SU-DHL-6 (cell line): ENCODE data around the gene IGSF3.

Experiments
- EZH2phosphoT487 ChIP-seq: fragments of 200-600 bp; sonication (generic), shearing (Covaris generic); conservative IDR thresholded peaks from 2 replicates; pipeline ENCODE4 v1.6.1; 2018; ENCODE audit warnings: mild to moderate bottlenecking, antibody characterized with exemption, low read length, moderate library complexity, mixed read lengths
- TF ChIP-seq, protein P1 (sequence below): fragments of 200-600 bp; sonication (generic); IDR thresholded peaks from one replicate; pipeline ENCODE4 v1.5.1; 2017; ENCODE audit warnings: antibody characterized with exemption, mild to moderate bottlenecking, low read length, moderate library complexity; ENCODE audit not compliant: insufficient read depth, poor library complexity, severe bottlenecking

DNA sequence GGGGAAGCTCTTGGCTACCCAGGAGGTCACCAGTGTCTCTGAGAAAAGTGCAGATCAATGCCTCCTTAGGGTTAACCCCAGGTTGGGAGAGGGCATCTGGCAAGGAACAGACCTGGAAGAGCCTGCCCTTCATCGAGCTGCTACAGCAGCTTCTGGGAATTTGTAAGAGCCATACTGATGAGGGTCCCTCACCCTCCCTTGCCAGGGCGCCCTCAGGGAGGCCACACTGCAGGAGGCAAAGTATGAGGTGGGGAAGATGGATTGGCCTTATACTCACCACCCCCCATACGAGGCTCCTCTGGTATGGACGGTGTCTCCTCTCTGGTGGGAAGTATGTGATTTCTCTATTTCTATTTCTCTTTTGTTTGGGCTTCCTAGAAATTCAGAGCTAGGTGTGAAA, 13.2 kb downstream of the IGSF3 start:
- TF ChIP-seq, protein P1, sequence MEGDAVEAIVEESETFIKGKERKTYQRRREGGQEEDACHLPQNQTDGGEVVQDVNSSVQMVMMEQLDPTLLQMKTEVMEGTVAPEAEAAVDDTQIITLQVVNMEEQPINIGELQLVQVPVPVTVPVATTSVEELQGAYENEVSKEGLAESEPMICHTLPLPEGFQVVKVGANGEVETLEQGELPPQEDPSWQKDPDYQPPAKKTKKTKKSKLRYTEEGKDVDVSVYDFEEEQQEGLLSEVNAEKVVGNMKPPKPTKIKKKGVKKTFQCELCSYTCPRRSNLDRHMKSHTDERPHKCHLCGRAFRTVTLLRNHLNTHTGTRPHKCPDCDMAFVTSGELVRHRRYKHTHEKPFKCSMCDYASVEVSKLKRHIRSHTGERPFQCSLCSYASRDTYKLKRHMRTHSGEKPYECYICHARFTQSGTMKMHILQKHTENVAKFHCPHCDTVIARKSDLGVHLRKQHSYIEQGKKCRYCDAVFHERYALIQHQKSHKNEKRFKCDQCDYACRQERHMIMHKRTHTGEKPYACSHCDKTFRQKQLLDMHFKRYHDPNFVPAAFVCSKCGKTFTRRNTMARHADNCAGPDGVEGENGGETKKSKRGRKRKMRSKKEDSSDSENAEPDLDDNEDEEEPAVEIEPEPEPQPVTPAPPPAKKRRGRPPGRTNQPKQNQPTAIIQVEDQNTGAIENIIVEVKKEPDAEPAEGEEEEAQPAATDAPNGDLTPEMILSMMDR: no peak
- no peak for TF ChIP-seq EZH2phosphoT487
